HG02642 (cell line): Measurements from ENCODE around the gene GAB4.
"Not testable (repeated sequence)": the region's sequence is repeated elsewhere in the genome, so short reads cannot be mapped to it uniquely, and the experiment has no call there.

ENCODE experiments used
- ATAC-seq: cut with Tn5 transposase; IDR thresholded peaks from one replicate; pipeline ENCODE4 v1.9.1; 2021; ENCODE audit warnings: mild to moderate bottlenecking; ENCODE audit not compliant: unreplicated experiment, poor library complexity

The GAB4 gene

GRCh38 chr22:17007852-17008731, at the start of gene GAB4:
GAB4 (minus strand) TSS chr22:17008222; CDS start chr22:17008114, 108 bp downstream.
- no peak for ATAC-seq

GRCh38 chr22:17056807-17057206, 48.8 kb upstream of the GAB4 start:
- ATAC-seq, result no peak

GRCh38 chr22:17056058-17056457, 48.0 kb upstream of the GAB4 start:
- ATAC-seq, result no peak

DNA sequence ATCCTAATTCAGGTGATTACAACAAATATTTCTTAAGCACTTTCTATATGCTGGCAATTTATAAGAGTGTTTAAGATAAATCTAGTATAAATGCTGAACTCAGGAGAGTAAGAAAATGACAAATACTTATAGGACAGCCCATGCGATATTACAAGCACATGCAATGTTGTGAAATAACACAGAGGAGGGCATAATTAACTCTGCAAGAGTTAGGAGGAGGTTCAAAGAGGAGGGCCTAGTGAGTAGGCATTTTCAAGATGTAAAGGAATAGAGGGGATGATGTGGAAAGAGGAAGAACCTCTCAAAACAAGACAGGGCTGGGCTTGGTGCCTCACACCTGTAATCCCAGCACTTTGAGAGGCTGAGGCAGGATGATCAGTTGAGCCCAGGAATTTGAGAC, 39.6 kb upstream of the GAB4 start:
- ATAC-seq, result no peak

GRCh38 chr22:17046566-17047348, 38.7 kb upstream of the GAB4 start:
- no peak for ATAC-seq

DNA sequence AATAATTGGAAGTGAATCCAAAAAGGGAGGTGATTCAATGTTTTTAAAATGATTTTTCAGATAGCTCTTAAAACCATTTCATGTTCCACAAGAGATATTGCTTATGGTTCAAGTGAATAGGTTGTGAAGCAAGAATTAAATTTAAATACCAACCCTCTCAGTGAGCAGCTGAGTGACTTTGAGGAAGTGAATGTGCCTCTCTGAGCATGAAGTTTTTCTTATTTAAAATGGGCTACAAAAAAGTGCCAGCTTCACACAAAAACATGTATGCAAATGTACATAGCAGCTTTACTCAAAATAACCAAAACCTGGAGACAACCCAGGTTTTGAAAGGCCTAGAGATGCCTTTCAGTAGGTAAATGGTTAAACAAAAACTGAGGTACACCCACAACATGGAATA, 35.5 kb upstream of the GAB4 start:
- ATAC-seq, result no peak

DNA sequence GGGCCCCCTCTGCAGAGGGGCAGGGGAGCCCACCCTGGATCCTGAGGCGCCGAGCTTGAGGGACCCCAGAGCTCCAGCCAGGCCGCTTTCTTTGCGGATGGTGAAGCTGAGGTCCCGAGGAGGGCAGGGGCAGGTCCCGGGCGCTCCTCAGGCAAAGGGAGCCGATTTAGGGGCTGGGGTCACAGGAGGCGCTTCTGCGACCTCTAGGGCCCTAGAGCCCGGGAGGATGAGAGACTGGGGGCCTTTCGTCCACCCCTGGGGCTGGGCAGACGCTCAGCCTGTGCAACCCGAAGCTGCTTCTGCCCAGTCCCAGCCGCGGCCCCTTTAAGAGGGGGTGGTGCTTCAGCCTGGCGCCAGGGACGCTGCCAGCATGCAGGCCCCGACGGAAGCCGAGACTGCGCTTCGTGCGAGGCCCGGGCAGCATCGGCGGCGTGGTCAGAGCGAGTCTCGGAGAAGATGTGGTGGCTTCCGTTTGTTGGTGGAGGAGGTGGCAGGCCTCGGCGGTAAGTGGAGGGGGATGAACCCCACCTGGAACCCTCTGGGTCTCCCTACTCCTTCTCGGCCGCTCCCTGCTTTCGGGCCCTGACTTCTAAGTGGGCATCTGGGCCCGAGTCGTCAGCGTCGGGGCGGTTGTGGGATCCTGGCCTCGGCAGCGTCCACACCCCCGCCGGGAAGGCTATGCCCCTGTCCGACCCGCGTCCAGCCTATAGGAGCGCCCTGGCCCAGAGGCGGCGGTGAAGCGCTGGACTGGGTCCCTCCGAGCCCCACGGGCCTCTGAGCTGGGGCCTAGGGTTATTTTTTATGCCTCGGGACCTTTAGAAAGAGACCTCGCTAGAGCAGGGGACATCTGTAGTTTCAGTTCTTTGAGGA, 29.1 kb upstream of the GAB4 start:
- ATAC-seq, result peak; percentile 81

DNA sequence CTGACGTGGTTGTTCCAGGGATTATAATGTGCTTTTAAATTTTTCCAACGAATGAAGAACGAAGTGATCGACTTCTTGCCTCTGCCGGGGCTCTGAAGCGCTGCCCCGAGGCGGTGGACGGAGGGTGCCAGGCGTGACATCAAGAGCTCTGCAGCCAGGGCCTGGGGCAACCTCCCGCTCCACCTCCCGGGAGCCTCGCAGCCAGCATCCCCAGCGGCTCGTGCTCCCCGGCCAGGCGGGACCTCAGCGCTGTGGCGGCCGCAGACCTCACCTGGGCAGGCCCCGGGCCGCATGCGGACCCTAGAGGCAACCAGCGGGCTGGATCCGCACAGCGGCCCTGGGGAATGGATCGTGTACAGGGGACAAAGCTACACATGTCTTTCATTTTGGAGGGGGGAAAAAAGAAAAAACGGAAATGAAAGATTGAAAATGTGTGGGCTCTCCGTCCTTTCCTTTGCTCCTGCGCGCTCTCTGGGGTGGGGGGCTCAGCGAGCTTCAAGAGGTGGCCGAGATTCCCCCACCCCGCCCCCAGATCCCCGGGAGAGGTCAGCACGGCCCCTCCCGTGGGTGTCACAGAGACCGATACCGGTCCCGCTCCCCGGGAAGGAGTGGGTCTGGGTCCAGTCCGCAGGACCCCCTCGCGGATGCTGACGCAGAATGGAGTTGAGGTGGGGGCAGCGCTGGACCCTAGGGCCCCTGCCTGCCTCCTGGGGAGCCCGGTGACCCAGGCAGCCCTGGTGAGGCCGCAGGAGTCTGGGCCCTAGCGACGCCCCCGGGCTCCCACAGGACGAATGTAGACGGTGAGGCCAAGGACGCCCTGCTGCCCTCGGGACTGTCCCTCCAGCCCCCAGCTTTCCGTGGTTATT, 28.2 kb upstream of the GAB4 start:
- peak; percentile 43 for ATAC-seq

DNA sequence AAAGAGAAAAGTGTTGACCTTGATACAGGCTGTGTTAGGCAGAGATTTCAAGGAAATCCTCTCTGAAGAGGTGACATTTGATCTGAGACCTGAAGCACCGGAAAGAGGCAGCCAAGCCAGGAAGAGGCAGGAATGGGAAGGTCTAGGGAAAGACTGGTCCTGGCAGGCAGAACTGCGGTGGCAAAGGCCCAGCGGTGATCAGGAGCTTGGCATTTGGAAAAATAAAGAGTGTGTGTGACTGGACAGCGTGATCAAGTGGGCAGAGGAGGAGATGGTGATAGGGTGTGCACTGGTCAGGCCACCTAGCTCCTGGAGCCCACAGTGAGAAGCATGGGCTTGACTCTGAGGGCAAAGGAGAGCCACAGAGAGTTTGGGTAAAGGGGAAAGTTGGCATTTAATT, 27.2 kb upstream of the GAB4 start:
- no peak for ATAC-seq

DNA sequence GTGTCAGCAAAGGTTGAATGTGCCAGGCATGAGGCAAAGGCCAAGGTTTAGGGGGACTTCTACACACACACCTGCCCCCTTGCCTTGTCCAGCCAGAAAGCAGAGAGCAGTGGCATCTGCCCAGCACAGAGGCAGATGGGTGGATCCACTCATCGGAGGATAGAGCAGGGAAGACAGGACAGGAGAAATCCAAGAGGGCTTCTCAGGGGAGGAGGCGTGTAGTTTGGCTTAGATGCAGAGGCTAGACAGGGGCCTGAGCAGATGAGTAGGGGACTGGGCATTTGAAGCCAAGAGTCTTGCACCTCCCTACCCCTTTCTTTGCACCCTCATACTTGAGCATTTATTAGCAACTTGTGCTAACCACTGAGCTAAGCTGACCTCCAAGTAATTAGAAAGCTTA, 26.5 kb upstream of the GAB4 start:
- ATAC-seq, result not testable (repeated sequence)

GRCh38 chr22:17032277-17032676, 24.3 kb upstream of the GAB4 start:
- ATAC-seq, result not testable (repeated sequence)

GRCh38 chr22:17024380-17024779, 16.4 kb upstream of the GAB4 start:
- ATAC-seq, result not testable (repeated sequence)

DNA sequence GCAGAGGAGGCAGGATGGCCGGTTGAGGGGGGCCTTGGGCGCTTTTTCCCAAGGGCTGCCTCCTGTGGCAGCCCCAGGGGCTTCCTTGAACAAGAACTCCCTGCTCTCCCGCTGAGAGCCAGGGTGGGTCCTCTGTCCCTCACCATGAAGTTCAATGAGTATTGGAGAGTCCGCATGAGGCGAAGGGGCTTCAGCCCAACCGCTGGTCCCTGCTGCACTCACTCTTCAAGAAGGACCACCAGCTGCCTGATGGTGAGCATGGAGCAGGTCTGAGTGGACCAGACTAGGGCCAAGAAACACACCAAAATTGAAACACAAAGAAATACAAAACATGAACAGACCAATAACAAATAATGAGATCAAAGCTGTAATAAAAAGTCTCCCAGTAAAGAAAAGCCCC, 7.5 kb upstream of the GAB4 start:
- not testable (repeated sequence) for ATAC-seq

DNA sequence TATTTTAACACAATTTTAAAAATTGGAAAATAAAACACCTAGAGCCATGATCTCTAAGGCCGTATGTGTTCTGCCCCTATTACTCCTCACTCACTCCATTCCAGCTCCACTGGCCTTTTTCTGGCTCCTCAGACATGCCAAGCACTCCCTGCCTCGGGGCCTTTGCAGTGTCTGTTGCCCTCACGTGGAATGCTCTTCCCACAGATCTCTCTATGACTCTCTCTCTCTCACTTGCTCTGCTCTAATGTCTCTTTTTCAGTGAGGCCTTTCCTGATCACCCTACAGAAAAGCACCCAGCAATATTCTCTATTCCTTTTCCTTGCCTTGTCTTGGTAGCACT, 6.0 kb upstream of the GAB4 start:
- ATAC-seq, result not testable (repeated sequence)

GRCh38 chr22:17013396-17014100, 5.5 kb upstream of the GAB4 start:
- ATAC-seq, result no peak

- ATAC-seq, result no peak
Observed at GRCh38 chr22:17012267-17012666, 4.2 kb upstream of the GAB4 start.

GRCh38 chr22:17009640-17010291, 1.7 kb upstream of the GAB4 start:
- no peak for ATAC-seq

DNA sequence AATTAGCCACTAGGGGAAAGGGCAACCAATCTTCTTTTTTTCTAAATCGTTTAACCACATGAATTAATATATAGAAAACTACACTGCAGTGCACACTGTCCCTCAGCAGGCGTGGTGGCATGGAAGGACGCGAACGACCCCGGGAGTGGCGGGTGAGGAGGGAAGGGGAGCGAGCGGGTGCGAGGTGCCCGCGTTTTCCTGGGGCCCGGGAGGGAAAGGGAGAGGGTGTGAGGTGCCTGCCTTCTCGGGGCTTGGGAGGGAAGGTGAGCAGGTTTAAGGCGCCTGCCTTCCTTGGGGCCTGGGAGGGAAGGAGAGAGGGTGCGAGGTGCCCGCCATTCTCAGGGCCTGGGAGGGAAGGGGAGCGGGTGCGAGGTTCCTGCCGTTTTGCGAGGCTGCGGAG, 765 bp downstream of the GAB4 start:
- ATAC-seq, result no peak

- no peak for ATAC-seq
Observed at GRCh38 chr22:16989915-16990314, 18.1 kb downstream of the GAB4 start.
